H1 (cell line): Measurements from ENCODE around the gene ALX1. TPM values are rescaled to one million over a fixed set of nuclear protein-coding genes. Genes with fewer than 3 reads are reported as not detected.

Source experiments
- SP2 ChIP-seq: IDR thresholded peaks from 2 replicates; pipeline ENCODE4 v1.6.1; 2012; ENCODE audit warnings: mild to moderate bottlenecking, low read length, inconsistent platforms
- polyA plus RNA-seq, 7 experiments: library from polyadenylated mRNA; depleted of rRNA in 3 of 7; stranded (reverse) in 5 of 7; unstranded in 2 of 7; fragments of >200 nt in 5 of 7; fragments of 200-250 nt in 2 of 7; gene quantifications; 1 replicate in 5 of 7; 2 replicates in 1 of 7; 4 replicates in 1 of 7; pipeline versions ENCODE4 v1.2.1 to v1.2.3, GENCODE V29; 2011 to 2013; ENCODE audit warnings: missing spikeins in 2 of 7, mixed read lengths in 2 of 7
- total RNA-seq: library from RNA; stranded (reverse); fragmentation: NEBNext Ultra II Directional; extraction: Animal tissue kit (Norgen Biotek cat#: 25700); gene quantifications from 2 replicates; pipeline ENCODE4 v1.2.1, GENCODE V29; 2021
- TF ChIP-seq, protein P1 (sequence below): IDR thresholded peaks from 2 replicates; pipeline ENCODE4 v1.6.1; 2011; ENCODE audit warnings: low read length, improper control_type of control experiment

Gene ALX1
- total and polyA plus RNA-seq, 2 of the 8 experiments (the other 6 are each of a cell fraction or from before 2014, with no cell fraction given), result 0.41 to 0.73 TPM

DNA sequence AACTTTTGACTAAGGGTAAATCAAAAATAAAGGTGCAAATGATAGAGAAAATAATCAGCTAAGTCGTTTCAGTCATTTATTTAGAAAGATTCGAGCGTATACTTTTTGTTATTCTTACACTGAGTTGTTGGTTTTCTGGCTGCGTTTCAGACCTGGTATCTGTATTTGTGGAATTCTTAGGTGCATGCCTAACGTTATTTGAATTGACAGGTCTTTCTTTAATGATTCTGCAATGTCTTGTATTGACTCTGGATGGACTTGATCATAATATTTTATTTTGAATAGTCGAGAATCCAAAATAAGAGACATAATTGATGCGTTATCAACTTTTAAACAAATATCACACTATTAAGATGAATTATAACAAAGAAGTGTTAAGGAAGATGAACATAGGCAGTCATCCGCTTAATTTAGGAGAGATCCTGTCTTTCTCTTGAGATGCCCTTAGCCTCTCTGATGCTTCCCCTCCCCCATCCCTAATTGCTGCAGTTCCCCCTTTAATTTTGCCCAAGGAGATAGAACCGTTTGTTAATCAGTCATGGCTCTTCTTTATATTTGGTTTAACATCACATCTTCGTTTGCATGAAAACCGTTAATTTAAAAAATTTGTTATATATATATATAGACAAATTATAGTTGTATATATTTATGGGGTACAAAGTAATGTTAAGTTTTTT is 1.8 kb downstream of the ALX1 start (continued):
- TF ChIP-seq, protein P1, sequence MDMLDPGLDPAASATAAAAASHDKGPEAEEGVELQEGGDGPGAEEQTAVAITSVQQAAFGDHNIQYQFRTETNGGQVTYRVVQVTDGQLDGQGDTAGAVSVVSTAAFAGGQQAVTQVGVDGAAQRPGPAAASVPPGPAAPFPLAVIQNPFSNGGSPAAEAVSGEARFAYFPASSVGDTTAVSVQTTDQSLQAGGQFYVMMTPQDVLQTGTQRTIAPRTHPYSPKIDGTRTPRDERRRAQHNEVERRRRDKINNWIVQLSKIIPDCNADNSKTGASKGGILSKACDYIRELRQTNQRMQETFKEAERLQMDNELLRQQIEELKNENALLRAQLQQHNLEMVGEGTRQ, result no peak
- no peak for TF ChIP-seq SP2
